HEK293 (cell line): ENCODE results near the gene C6orf15.

ENCODE experiments used
- OSR2 ChIP-seq: fragments of 450-650 bp; formaldehyde crosslinking; IDR thresholded peaks from 2 replicates; pipeline ENCODE4 v1.5.1; 2016; ENCODE audit warnings: missing biosample characterization, missing genetic modification characterization
- SP7 ChIP-seq: fragments of 450-650 bp; formaldehyde crosslinking; IDR thresholded peaks from 2 replicates; pipeline ENCODE4 v1.5.1; 2016; ENCODE audit warnings: missing biosample characterization, missing genetic modification characterization
- ZBTB21 ChIP-seq: fragments of 450-650 bp; formaldehyde crosslinking; IDR thresholded peaks from 2 replicates; pipeline ENCODE4 v1.5.1; 2017; ENCODE audit warnings: missing biosample characterization, missing genetic modification characterization
- ZNF169 ChIP-seq: fragments of 450-650 bp; formaldehyde crosslinking; IDR thresholded peaks from 2 replicates; pipeline ENCODE4 v1.5.1; 2016; ENCODE audit warnings: missing biosample characterization, missing genetic modification characterization
- ZNF549 ChIP-seq: fragments of 450-650 bp; IDR thresholded peaks from 2 replicates; pipeline ENCODE4 v1.5.1; 2018; ENCODE audit warnings: missing biosample characterization, missing genetic modification characterization, mild to moderate bottlenecking, inconsistent platforms, moderate library complexity
- ZNF610 ChIP-seq: fragments of 450-650 bp; formaldehyde crosslinking; IDR thresholded peaks from 2 replicates; pipeline ENCODE4 v1.5.1; 2016; ENCODE audit warnings: missing biosample characterization, missing genetic modification characterization, borderline replicate concordance
- ZNF629 ChIP-seq: fragments of 450-650 bp; formaldehyde crosslinking; IDR thresholded peaks from 2 replicates; pipeline ENCODE4 v1.5.1; 2017; ENCODE audit warnings: missing biosample characterization, missing genetic modification characterization
- TF ChIP-seq, protein P1 (sequence below): fragments of 450-650 bp; formaldehyde crosslinking; IDR thresholded peaks from 2 replicates; pipeline ENCODE4 v1.5.1; 2017; ENCODE audit warnings: missing biosample characterization, missing genetic modification characterization
- TF ChIP-seq, protein P2 (sequence below): fragments of 450-650 bp; formaldehyde crosslinking; IDR thresholded peaks from 2 replicates; pipeline ENCODE4 v1.5.1; 2016; ENCODE audit warnings: missing biosample characterization, missing genetic modification characterization
- TF ChIP-seq, protein P3 (sequence below): fragments of 450-650 bp; formaldehyde crosslinking; IDR thresholded peaks from 2 replicates; pipeline ENCODE4 v1.5.1; 2016; ENCODE audit warnings: missing biosample characterization, missing genetic modification characterization
- TF ChIP-seq, protein P4 (sequence below): fragments of 450-650 bp; formaldehyde crosslinking; IDR thresholded peaks from 2 replicates; pipeline ENCODE4 v1.5.1; 2016; ENCODE audit warnings: missing biosample characterization, missing genetic modification characterization
- TF ChIP-seq, protein P5 (sequence below): fragments of 450-650 bp; formaldehyde crosslinking; IDR thresholded peaks from 2 replicates; pipeline ENCODE4 v1.5.1; 2017; ENCODE audit warnings: missing biosample characterization, mild to moderate bottlenecking, missing genetic modification characterization, moderate library complexity
- TF ChIP-seq, protein P6 (sequence below): sonication (generic); formaldehyde crosslinking; IDR thresholded peaks from 2 replicates; pipeline ENCODE4 v1.8.1; 2022; ENCODE audit warnings: mild to moderate bottlenecking, moderate library complexity, missing genetic modification reagents
- TF ChIP-seq, protein P7 (sequence below): fragments of 450-650 bp; formaldehyde crosslinking; IDR thresholded peaks from 2 replicates; pipeline ENCODE4 v1.5.1; 2016; ENCODE audit warnings: missing biosample characterization, missing genetic modification characterization
- TF ChIP-seq, protein P8 (sequence below): fragments of 450-650 bp; formaldehyde crosslinking; IDR thresholded peaks from 2 replicates; pipeline ENCODE4 v1.5.1; 2016; ENCODE audit warnings: missing biosample characterization, missing genetic modification characterization, low read depth
- TF ChIP-seq, protein P9 (sequence below): fragments of 450-650 bp; formaldehyde crosslinking; IDR thresholded peaks from 2 replicates; pipeline ENCODE4 v1.5.1; 2016; ENCODE audit warnings: missing biosample characterization, missing genetic modification characterization

Gene C6orf15

DNA sequence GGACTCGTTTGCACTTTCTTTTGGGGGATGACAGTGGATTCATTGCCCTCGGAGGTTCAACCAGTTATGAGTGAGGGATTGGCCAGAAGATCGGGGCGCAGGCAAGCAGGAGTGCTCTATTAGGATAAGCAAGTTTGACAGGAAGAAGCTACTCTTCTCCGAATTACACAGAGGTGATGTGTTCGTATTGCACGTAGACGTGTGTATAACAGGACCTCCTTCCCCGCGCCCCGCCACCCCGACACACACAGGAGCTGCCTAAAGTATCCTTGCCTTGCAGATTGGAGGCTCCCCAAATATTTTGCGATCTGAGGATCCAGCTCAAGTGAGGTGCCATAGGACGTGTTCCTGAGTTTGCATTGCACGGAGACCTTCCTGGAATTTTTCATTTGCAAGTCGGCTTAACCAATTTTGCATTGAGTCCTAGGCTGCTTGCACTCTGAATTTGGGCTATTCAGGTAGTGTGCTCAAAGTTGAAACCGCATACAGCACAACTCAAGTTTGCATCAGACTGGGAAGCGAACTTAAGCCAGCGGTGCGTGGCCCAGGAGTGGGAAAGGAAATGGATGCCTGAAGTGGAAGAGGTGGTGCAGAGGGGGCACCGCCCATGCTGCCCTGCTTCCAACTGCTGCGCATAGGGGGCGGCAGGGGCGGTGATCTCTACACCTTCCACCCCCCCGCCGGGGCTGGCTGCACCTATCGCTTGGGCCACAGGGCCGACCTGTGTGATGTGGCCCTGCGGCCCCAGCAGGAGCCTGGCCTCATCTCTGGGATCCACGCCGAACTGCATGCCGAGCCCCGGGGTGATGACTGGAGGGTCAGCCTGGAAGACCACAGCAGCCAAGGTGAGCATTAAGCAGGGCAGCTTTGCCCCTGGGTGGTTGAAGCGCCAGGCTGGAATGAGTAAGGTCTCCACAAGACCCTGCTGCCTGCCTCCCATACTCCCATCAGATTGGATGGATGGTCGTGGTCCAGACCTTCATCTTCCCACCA, 46.8 kb upstream of the C6orf15 start (continued):
- TF ChIP-seq, protein P1, sequence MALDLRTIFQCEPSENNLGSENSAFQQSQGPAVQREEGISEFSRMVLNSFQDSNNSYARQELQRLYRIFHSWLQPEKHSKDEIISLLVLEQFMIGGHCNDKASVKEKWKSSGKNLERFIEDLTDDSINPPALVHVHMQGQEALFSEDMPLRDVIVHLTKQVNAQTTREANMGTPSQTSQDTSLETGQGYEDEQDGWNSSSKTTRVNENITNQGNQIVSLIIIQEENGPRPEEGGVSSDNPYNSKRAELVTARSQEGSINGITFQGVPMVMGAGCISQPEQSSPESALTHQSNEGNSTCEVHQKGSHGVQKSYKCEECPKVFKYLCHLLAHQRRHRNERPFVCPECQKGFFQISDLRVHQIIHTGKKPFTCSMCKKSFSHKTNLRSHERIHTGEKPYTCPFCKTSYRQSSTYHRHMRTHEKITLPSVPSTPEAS, result no peak; the same call in 1 of the 2 replicates
- TF ChIP-seq SP7 (tag by site-specific recombination) (no peak), OSR2 (tag by site-specific recombination) (no peak), ZNF629 (tag by site-specific recombination) (no peak), ZNF169 (tag by site-specific recombination) (no peak), ZBTB21 (no peak), ZNF610 (tag by site-specific recombination) (no peak), ZNF549 (tag by site-specific recombination) (no peak)
- TF ChIP-seq, protein P2, sequence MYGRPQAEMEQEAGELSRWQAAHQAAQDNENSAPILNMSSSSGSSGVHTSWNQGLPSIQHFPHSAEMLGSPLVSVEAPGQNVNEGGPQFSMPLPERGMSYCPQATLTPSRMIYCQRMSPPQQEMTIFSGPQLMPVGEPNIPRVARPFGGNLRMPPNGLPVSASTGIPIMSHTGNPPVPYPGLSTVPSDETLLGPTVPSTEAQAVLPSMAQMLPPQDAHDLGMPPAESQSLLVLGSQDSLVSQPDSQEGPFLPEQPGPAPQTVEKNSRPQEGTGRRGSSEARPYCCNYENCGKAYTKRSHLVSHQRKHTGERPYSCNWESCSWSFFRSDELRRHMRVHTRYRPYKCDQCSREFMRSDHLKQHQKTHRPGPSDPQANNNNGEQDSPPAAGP (tag by site-specific recombination), result 0 out of 2 replicates have a peak, but pooled peaks have one; percentile 17
- TF ChIP-seq, protein P3, sequence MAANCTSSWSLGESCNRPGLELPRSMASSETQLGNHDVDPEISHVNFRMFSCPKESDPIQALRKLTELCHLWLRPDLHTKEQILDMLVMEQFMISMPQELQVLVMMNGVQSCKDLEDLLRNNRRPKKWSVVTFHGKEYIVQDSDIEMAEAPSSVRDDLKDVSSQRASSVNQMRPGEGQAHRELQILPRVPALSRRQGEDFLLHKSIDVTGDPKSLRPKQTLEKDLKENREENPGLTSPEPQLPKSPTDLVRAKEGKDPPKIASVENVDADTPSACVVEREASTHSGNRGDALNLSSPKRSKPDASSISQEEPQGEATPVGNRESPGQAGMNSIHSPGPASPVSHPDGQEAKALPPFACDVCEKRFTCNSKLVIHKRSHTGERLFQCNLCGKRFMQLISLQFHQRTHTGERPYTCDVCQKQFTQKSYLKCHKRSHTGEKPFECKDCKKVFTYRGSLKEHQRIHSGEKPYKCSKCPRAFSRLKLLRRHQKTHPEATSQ, result no peak
- TF ChIP-seq, protein P4, sequence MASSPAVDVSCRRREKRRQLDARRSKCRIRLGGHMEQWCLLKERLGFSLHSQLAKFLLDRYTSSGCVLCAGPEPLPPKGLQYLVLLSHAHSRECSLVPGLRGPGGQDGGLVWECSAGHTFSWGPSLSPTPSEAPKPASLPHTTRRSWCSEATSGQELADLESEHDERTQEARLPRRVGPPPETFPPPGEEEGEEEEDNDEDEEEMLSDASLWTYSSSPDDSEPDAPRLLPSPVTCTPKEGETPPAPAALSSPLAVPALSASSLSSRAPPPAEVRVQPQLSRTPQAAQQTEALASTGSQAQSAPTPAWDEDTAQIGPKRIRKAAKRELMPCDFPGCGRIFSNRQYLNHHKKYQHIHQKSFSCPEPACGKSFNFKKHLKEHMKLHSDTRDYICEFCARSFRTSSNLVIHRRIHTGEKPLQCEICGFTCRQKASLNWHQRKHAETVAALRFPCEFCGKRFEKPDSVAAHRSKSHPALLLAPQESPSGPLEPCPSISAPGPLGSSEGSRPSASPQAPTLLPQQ (tag by site-specific recombination), result no peak
- TF ChIP-seq, protein P5, sequence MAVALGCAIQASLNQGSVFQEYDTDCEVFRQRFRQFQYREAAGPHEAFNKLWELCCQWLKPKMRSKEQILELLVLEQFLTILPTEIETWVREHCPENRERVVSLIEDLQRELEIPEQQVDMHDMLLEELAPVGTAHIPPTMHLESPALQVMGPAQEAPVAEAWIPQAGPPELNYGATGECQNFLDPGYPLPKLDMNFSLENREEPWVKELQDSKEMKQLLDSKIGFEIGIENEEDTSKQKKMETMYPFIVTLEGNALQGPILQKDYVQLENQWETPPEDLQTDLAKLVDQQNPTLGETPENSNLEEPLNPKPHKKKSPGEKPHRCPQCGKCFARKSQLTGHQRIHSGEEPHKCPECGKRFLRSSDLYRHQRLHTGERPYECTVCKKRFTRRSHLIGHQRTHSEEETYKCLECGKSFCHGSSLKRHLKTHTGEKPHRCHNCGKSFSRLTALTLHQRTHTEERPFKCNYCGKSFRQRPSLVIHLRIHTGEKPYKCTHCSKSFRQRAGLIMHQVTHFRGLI (tag by site-specific recombination), result no peak
- TF ChIP-seq, protein P6, sequence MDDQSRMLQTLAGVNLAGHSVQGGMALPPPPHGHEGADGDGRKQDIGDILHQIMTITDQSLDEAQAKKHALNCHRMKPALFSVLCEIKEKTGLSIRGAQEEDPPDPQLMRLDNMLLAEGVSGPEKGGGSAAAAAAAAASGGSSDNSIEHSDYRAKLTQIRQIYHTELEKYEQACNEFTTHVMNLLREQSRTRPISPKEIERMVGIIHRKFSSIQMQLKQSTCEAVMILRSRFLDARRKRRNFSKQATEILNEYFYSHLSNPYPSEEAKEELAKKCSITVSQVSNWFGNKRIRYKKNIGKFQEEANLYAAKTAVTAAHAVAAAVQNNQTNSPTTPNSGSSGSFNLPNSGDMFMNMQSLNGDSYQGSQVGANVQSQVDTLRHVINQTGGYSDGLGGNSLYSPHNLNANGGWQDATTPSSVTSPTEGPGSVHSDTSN (CRISPR knock-in tag), result no peak
- TF ChIP-seq, protein P7, sequence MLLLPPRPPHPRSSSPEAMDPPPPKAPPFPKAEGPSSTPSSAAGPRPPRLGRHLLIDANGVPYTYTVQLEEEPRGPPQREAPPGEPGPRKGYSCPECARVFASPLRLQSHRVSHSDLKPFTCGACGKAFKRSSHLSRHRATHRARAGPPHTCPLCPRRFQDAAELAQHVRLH (tag by site-specific recombination), result no peak
- TF ChIP-seq, protein P8, sequence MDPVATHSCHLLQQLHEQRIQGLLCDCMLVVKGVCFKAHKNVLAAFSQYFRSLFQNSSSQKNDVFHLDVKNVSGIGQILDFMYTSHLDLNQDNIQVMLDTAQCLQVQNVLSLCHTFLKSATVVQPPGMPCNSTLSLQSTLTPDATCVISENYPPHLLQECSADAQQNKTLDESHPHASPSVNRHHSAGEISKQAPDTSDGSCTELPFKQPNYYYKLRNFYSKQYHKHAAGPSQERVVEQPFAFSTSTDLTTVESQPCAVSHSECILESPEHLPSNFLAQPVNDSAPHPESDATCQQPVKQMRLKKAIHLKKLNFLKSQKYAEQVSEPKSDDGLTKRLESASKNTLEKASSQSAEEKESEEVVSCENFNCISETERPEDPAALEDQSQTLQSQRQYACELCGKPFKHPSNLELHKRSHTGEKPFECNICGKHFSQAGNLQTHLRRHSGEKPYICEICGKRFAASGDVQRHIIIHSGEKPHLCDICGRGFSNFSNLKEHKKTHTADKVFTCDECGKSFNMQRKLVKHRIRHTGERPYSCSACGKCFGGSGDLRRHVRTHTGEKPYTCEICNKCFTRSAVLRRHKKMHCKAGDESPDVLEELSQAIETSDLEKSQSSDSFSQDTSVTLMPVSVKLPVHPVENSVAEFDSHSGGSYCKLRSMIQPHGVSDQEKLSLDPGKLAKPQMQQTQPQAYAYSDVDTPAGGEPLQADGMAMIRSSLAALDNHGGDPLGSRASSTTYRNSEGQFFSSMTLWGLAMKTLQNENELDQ (tag by site-specific recombination), result no peak
- TF ChIP-seq, protein P9, sequence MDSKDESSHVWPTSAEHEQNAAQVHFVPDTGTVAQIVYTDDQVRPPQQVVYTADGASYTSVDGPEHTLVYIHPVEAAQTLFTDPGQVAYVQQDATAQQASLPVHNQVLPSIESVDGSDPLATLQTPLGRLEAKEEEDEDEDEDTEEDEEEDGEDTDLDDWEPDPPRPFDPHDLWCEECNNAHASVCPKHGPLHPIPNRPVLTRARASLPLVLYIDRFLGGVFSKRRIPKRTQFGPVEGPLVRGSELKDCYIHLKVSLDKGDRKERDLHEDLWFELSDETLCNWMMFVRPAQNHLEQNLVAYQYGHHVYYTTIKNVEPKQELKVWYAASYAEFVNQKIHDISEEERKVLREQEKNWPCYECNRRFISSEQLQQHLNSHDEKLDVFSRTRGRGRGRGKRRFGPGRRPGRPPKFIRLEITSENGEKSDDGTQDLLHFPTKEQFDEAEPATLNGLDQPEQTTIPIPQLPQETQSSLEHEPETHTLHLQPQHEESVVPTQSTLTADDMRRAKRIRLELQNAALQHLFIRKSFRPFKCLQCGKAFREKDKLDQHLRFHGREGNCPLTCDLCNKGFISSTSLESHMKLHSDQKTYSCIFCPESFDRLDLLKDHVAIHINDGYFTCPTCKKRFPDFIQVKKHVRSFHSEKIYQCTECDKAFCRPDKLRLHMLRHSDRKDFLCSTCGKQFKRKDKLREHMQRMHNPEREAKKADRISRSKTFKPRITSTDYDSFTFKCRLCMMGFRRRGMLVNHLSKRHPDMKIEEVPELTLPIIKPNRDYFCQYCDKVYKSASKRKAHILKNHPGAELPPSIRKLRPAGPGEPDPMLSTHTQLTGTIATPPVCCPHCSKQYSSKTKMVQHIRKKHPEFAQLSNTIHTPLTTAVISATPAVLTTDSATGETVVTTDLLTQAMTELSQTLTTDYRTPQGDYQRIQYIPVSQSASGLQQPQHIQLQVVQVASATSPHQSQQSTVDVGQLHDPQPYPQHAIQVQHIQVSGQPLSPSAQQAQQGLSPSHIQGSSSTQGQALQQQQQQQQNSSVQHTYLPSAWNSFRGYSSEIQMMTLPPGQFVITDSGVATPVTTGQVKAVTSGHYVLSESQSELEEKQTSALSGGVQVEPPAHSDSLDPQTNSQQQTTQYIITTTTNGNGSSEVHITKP (tag by site-specific recombination), result peak; percentile 56
